Lower leg skin (tissue), 4 donors: ENCODE results near the gene SCRT2. TPM values are rescaled to one million over a fixed set of nuclear protein-coding genes. Genes with fewer than 3 reads are reported as not detected.
"Not testable (repeated sequence)": the region's sequence is repeated elsewhere in the genome, so short reads cannot be mapped to it uniquely, and the experiment has no call there.

Source experiments
- DNase-seq, 2 donors: peaks; one replicate each; pipeline ENCODE4 v3.0.0-alpha.2; 2019; ENCODE audit warnings: low spot score in 2 of 2
- H3K4me3 ChIP-seq: fragments of 200-600 bp; sonication (generic); 2 replicates; pipeline ENCODE4 v1.5.1; 2017; ENCODE audit warnings: mild to moderate bottlenecking, low read depth; ENCODE audit not compliant: poor library complexity, severe bottlenecking
- CTCF ChIP-seq, 3 donors: fragments of 450-650 bp; IDR thresholded peaks; one replicate each; pipeline ENCODE4 v1.5.1; 2016; ENCODE audit warnings: antibody characterized with exemption in 3 of 3, mild to moderate bottlenecking in 3 of 3, moderate library complexity in 2 of 3
- POLR2A ChIP-seq, 2 donors: fragments of 450-650 bp; IDR thresholded peaks; one replicate each; pipeline ENCODE4 v1.6.1; 2016 to 2017; ENCODE audit warnings: antibody characterized with exemption in 2 of 2, mild to moderate bottlenecking in 1 of 2, moderate library complexity in 1 of 2
- WGBS, 2 donors: methylation state at CpG; one replicate each; pipeline ENCODE4 v1.1.5; 2018; 5-methylcytosine and 5-hydroxymethylcytosine counted together
- intact Hi-C: fragments of 100-400 bp; cut with DNase I; formaldehyde crosslinking; loops from one replicate; pipeline ENCODE4 v1.15.0; 2023; ENCODE audit warnings: low total_unique reads
- total RNA-seq, 4 donors: library from RNA; depleted of rRNA; stranded (reverse); fragments of >200 nt; gene quantifications; one replicate each; pipeline ENCODE4 v1.1.0, GENCODE V29; 2016

The SCRT2 gene
- total RNA-seq, 4 donors from 2014 or later, result not detected

DNA sequence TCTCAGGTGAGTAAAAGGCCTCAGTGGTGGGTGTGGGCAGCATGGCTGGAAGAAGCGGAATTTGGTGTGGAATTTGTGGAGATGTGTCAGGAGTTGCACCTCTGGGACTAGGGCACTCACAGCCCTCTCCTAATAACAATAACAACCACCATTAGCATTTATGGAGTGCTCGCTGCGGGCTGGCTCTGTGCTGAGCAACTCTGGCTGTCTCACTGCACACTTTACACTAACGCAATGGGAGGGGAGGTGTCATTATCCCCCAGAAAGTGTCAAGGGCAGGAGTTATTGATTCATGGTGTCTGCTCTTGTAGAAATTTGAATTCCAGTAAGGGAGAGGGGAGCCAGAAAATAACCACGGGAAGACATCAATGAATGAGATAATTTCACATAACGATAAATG, 22.7 kb upstream of the SCRT2 start:
- no peak for DNase-seq
- no peak for TF ChIP-seq POLR2A (IDR thresholded peaks at IDR 0.05)
- TF ChIP-seq CTCF (IDR thresholded peaks at IDR 0.05), result no peak
- intact Hi-C loops, result no loop called here
- WGBS, 2 donors, result 54 to 66% methylated on average over 6 of the region's 6 CpGs
- no peak overlapping the region for H3K4me3 ChIP-seq

GRCh38 chr20:697826-698225, 22.2 kb upstream of the SCRT2 start:
- H3K4me3 ChIP-seq, result no peak overlapping the region
- TF ChIP-seq CTCF (IDR thresholded peaks at IDR 0.05) (no peak), POLR2A (IDR thresholded peaks at IDR 0.05) (no peak)
- no peak for DNase-seq
- intact Hi-C loops, result no loop called here
- 71 to 75% methylated on average over 9 of the region's 9 CpGs for WGBS, 2 donors

GRCh38 chr20:695165-695866, 19.7 kb upstream of the SCRT2 start:
- TF ChIP-seq POLR2A (IDR thresholded peaks at IDR 0.05) (no peak), CTCF (IDR thresholded peaks at IDR 0.05) (no peak)
- H3K4me3 ChIP-seq, result no peak overlapping the region
- WGBS, 2 donors, result 62 to 69% methylated on average over 2 of the region's 2 CpGs
- no peak for DNase-seq
- intact Hi-C loops, result no loop called here

- no peak for DNase-seq
- 64 to 73% methylated on average over 3 to 4 of the region's 4 CpGs for WGBS, 2 donors
- intact Hi-C loops, result no loop called here
- H3K4me3 ChIP-seq, result no peak overlapping the region
- TF ChIP-seq CTCF (IDR thresholded peaks at IDR 0.05) (no peak), POLR2A (IDR thresholded peaks at IDR 0.05) (no peak)
Observed at GRCh38 chr20:694496-694895, 18.9 kb upstream of the SCRT2 start.

DNA sequence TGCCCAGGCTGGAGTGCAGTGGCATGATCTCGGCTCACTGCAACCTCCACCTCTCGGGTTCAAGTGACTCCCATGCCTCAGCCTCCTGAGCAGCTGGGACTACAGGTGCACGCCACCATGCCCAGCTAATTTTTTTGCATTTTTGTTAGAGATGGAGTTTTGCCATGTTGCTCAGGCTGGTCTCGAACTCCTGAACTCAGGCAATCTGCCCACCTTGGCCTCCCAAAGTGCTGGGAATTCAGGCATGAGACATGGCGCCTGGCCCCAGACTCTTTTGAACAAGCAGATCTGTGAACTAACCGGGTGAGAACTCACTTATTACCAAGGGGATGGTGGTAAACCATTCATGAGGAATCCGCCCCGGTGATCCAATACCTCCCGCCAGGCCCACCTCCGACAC, 18.2 kb upstream of the SCRT2 start:
- H3K4me3 ChIP-seq, intact Hi-C loops, DNase-seq: not testable (repeated sequence)
- 91 to 92% methylated on average over 10 of the region's 10 CpGs for WGBS, 2 donors

GRCh38 chr20:692044-692443, 16.4 kb upstream of the SCRT2 start:
- DNase-seq, result no peak
- intact Hi-C loops, result no loop called here
- 33 to 59% methylated on average over 1 of the region's 1 CpG for WGBS, 2 donors
- TF ChIP-seq CTCF (IDR thresholded peaks at IDR 0.05) (no peak), POLR2A (IDR thresholded peaks at IDR 0.05) (no peak)
- H3K4me3 ChIP-seq, result no peak overlapping the region
